Stimulated activated CD8-positive, alpha-beta memory T cell treated with anti-CD3 and anti-CD28 coated beads, Interleukin-15, amount 100 ng/mL, for 4 hours (primary cell): ENCODE data around the gene SPATA31D3.
"Not testable (repeated sequence)": the region's sequence is repeated elsewhere in the genome, so short reads cannot be mapped to it uniquely, and the experiment has no call there.

Experiments
- DNase-seq, 2 donors: peaks; one replicate each; pipeline ENCODE4 v3.0.0-alpha.2; 2020; ENCODE audit warnings: low read depth in 2 of 2

Gene SPATA31D3

GRCh38 chr9:81943393-81943792, at the start of gene SPATA31D3:
SPATA31D3 (plus strand) TSS chr9:81943500; CDS start chr9:81943586, 86 bp downstream.
- DNase-seq, result not testable (repeated sequence)

DNA sequence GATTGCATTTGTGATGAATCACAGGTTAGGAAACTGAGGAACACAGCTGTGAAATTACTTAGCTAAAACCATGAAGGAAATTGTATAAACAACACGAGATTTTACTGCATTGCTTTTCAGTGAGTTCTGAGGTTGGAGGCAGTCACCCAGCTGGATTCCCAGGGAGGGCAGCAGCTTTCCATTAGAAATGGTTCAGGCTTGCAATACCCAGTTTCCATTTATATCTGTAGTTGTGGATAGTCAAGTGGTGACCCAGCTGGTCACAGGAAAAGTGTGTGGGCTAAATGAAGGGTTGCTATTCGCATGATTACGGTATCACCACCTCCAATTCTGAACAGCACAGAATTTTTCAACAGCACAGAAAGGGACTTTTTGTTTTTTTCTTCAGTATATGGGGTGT, 49.4 kb upstream of the SPATA31D3 start:
- DNase-seq, result no peak

GRCh38 chr9:81894891-81895290, 48.4 kb upstream of the SPATA31D3 start:
- DNase-seq, result no peak

DNA sequence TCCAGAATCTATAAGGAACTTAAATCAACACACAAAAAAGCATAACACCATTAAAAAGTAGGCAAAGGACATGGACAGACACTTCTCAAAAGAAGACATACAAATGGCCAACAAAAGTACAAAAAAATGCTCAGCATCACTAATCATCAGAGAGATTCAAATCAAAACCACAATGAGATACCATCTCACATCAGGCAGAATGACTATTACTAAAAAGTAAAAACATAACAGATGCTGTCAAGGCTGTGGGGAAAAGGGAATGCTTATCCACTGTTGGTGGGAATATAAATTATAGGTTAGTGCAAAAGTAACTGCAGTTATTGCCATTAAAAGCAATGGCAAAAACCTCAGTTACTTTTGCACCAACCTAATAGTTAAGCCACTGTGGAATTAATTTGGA, 47.2 kb upstream of the SPATA31D3 start:
- no peak for DNase-seq

DNA sequence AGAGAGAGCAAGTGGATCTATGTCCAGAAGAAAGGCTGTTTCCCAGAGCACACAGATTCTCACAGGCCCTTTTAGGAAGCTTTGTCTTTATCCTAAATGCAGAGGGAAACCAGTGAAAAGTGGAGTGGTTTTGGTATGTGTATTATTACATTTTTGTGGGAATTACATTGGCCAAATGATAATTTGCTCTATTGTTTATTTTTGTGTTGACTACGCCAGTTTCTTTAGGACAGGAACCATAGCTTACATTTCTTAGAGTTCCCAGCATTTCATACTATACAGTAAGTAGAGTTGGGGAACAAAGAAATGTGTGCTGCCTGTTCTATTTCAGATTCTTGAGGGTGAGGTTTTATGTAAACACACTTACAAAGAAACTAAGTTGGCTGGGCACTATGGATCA, 44.4 kb upstream of the SPATA31D3 start:
- no peak for DNase-seq

DNA sequence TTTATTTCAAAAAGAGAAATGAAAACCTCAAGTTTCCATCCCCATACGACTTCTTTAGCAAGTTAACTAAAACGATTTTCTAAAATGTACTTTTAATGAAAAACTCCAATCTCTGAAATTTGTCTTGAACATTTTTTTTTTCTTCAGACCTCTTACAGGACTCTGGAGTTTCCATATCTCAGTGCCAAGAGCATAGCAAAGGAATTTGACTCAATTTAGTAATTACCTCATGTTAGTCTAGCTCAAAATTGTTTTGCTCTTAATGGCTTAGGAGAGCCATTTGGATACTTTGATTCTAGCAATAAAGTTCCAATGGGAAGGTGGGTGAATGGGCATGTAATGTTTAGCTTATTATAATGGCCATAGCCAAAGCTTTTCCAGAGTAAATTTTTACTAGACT, 41.1 kb upstream of the SPATA31D3 start:
- DNase-seq, result no peak

DNA sequence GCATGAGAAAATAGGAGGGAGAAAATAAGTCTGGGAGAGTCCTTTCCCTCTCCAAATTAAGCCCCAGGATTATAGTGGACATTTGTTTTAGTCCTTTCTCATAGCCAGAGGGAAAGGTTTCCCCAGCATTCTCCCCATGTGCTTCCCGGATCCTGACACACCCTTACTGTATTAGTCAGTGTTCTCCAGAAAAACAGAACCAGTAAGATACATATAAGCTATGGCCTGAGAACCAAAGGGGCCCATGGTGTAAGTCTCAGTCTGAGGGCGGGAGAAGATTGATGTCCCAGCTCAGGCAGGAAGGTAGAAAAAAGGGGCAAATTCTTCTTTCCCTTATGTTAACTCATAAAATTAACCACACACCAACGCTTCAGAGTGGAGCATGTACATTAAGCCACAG, 40.7 kb upstream of the SPATA31D3 start:
- no peak for DNase-seq

DNA sequence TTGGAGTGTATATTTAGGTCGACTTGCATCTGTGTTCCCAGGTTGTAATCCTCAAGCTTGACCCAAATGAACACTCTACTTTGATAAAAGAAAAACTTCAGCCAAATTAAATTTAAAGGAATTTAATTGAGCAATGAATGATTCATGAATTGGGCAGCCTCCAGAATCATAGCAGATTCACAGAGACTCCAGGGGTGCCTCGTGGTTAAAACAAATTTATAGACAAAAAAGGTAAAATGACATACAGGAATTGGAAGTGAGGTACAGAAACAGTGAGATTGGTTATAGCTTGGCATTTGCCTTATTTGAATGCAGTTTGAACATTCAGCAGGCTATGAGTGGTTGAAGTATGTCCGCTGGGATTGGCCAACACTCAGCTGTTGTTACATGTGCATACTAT, 36.6 kb upstream of the SPATA31D3 start:
- no peak for DNase-seq

GRCh38 chr9:81912135-81912534, 31.2 kb upstream of the SPATA31D3 start:
- no peak for DNase-seq

GRCh38 chr9:81915801-81916505, 27.3 kb upstream of the SPATA31D3 start:
- no peak for DNase-seq

DNA sequence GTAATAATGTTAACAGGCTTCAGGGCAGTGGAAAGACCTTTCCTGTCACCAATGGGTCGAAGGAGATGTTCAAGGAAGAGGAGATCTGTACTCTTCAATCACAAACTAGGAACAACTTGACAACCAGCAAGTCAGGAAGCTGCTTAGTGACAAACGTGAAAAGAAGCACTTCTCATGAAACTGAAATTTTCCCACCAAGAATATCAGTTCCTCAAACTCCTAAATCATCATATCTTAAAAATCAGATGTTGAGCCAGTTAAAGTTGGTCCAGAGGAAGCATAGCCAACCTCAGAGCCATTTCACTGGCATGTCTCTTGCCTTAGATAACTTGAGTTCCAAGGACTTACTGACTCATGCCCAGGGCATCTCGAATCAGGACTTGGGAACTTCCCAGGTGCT, 24.8 kb upstream of the SPATA31D3 start:
- DNase-seq, result not testable (repeated sequence)

- not testable (repeated sequence) for DNase-seq
Measured at GRCh38 chr9:81928305-81928704, 15.0 kb upstream of the SPATA31D3 start, which contains the start of gene SPATA31D4. SPATA31D4 (plus strand) TSS chr9:81928428; CDS start chr9:81928514, 86 bp downstream.

DNA sequence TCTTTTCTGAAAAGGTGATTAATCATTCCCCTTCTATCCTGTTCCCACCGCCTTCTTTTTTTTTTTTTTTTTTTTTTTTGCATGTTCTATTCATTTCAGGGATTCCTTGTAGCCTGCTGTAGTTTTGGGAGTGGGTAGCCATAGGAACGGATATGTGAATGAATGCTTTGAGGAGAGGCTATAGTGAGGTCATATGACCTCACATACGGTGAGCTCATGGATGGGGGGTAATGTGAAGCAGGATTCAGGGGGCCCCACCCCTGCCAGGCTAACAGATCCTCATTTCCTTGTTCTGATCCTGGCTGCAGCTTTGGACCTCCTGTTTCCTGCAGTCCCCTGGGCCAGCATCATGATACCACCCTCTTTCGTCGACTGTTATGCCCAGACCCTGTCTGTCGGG, 13.2 kb upstream of the SPATA31D3 start:
- not testable (repeated sequence) for DNase-seq

DNA sequence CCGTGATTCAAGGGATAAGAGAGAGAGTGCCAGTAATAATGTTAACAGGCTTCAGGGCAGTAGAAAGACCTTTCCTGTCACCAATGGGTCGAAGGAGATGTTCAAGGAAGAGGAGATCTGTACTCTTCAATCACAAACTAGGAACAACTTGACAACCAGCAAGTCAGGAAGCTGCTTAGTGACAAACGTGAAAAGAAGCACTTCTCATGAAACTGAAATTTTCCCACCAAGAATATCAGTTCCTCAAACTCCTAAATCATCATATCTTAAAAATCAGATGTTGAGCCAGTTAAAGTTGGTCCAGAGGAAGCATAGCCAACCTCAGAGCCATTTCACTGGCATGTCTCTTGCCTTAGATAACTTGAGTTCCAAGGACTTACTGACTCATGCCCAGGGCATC, 9.8 kb upstream of the SPATA31D3 start:
- not testable (repeated sequence) for DNase-seq

DNA sequence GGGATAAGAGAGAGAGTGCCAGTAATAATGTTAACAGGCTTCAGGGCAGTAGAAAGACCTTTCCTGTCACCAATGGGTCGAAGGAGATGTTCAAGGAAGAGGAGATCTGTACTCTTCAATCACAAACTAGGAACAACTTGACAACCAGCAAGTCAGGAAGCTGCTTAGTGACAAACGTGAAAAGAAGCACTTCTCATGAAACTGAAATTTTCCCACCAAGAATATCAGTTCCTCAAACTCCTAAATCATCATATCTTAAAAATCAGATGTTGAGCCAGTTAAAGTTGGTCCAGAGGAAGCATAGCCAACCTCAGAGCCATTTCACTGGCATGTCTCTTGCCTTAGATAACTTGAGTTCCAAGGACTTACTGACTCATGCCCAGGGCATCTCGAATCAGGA, 5.3 kb downstream of the SPATA31D3 start:
- DNase-seq, result not testable (repeated sequence)

GRCh38 chr9:81953096-81953495, 9.8 kb downstream of the SPATA31D3 start:
- no peak for DNase-seq

- DNase-seq, result no peak
Measured at GRCh38 chr9:81955625-81956024, 12.3 kb downstream of the SPATA31D3 start.

DNA sequence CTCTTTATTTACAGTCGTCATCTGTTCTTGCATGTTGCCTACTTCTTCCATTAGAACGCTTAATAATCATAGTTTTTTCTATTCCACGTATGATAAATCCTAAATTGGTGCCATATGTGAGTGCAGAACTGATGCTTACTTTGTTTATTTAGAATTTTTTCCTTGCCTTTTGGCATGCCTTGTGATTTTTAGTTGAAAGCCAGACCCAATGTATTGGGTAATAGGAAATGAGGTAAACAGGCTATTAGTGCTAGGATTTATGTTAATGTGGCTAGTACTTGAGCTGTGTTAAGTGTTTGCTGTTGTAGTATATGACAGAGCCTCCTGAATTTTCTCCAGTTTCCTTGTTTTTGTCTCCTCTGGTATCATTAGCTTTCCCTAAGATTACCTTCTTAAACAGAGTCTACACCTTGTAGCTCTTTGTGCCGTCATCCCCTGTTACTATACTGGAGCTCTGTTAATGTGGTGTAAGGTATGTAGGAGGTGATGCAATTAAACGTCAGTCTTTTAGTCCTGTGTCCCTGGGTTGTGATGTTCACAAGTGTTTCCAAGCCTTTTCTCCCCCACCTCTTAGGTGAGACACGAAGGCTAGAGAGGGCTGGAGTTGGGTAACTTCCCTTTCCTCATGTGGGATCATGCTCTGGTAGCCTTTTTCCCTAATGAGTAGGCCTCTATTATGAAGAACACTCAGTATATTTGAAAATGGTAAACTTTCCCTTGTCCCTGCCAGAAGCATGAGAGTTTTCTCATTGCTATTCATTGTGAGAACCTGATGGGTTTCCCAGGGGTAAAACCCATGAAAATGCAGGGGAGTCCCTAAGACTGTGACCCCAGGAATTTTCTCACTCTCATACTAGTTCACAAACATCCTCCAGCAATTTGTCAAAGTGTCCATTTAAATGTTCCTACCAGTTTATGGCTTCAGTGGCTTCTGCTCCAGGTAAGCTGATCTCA, 21.2 kb downstream of the SPATA31D3 start:
- DNase-seq, result no peak

GRCh38 chr9:81968026-81968425, 24.7 kb downstream of the SPATA31D3 start:
- no peak for DNase-seq

GRCh38 chr9:81969971-81970370, 26.7 kb downstream of the SPATA31D3 start:
- no peak for DNase-seq

DNA sequence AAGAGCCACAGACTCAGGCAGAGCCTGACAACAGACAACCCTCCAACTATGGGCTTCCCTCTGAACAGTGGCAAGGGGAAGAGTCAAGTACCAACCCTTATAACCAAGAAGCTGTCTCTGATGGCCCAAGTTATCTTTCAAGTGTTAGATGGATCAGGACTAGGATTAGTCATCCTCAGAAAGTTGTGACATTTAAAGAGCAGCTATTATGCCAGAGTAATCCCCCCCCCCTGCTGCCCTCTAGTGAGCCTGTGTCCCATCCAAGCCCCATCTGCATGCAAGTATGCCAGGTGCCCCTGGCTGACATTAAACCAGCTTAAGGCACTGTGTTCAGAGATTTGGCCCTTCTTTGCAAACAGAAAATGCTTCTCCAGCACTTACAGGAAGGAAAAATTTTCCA, 28.4 kb downstream of the SPATA31D3 start:
- no peak for DNase-seq

GRCh38 chr9:81974764-81975163, 31.5 kb downstream of the SPATA31D3 start:
- no peak for DNase-seq

- DNase-seq, result no peak
Measured at GRCh38 chr9:81976351-81976750, 33.1 kb downstream of the SPATA31D3 start.
